Activated CD4-positive, alpha-beta T cell treated with anti-CD3 and anti-CD28 coated beads, Interleukin-2, amount 10 ng/mL, durations not matched to agents 7 days and 5 days (primary cell): ENCODE measurements around the gene TM9SF2. TPM values are rescaled to one million over a fixed set of nuclear protein-coding genes. Genes with fewer than 3 reads are reported as not detected.
"Not testable (repeated sequence)": the region's sequence is repeated elsewhere in the genome, so short reads cannot be mapped to it uniquely, and the experiment has no call there.

Experiments used
- CTCF ChIA-PET: fragments of 350-600 bp; sonication (Branson Sonifier 250); formaldehyde crosslinking; loops from one replicate; lab custom pipeline; 2021; ENCODE audit warnings: antibody characterized with exemption; lab: Charles Lee
- POLR2A ChIA-PET: fragments of 350-600 bp; sonication (Branson Sonifier 250); formaldehyde crosslinking; loops from one replicate; lab custom pipeline; 2021; ENCODE audit warnings: antibody characterized with exemption; lab: Charles Lee
- DNase-seq: peaks from one replicate; pipeline ENCODE4 v3.0.0-alpha.2; 2020
- H3K27ac Mint-ChIP-seq: one replicate; pipeline ENCODE4 v1.8.0; 2021; ENCODE audit warnings: mild to moderate bottlenecking, moderate library complexity, mixed read lengths
- H3K27me3 Mint-ChIP-seq: one replicate; pipeline ENCODE4 v1.8.0; 2021; ENCODE audit warnings: mixed read lengths
- H3K36me3 Mint-ChIP-seq: one replicate; pipeline ENCODE4 v1.8.0; 2021; ENCODE audit warnings: low read depth, mixed read lengths
- H3K4me1 Mint-ChIP-seq: one replicate; pipeline ENCODE4 v1.8.0; 2021; ENCODE audit warnings: mixed read lengths
- H3K4me3 Mint-ChIP-seq: one replicate; pipeline ENCODE4 v1.8.0; 2021; ENCODE audit warnings: mild to moderate bottlenecking, moderate library complexity, mixed read lengths
- H3K9me3 Mint-ChIP-seq: one replicate; pipeline ENCODE4 v1.8.0; 2021; ENCODE audit warnings: mixed read lengths
- total RNA-seq, 2 experiments: library from RNA; stranded (reverse); gene quantifications; one replicate each; pipeline ENCODE4 v1.2.3, GENCODE V29; 2021

Gene TM9SF2
- 10 to 100 TPM; 79.2 to 87.9 TPM for total RNA-seq

- peak within 1 kb of the TSS; percentile 95 for H3K27ac Mint-ChIP-seq
- H3K4me3 Mint-ChIP-seq = peak within 1 kb of the TSS; percentile 94
- ChIA-PET CTCF (interaction anchor here (0.9 to 3.9 kb wide), 6 partner anchors 11 to 226 kb away, joined by 3 to 20 read pairs (median 4); no protein-coding TSS in a partner anchor), POLR2A (interaction anchor here (1.1 kb wide), 1 partner anchor 15 kb away, joined by 3 read pairs; no protein-coding TSS in a partner anchor)
- peak; percentile 97 for DNase-seq
- H3K27me3 Mint-ChIP-seq = no peaks in the 10 kb centered on the region
- H3K4me1 Mint-ChIP-seq = peaks cover 80% of the 10 kb centered on the region
- H3K9me3 Mint-ChIP-seq = peaks cover 3% of the 10 kb centered on the region
- peaks cover 22% of the 10 kb centered on the region for H3K36me3 Mint-ChIP-seq
Observed at GRCh38 chr13:99501184-99501847, at the start of gene TM9SF2. Gene TM9SF2 (plus strand): TSS chr13:99501472. CDS start chr13:99501607, 135 bp downstream.

GRCh38 chr13:99454518-99455183 lies 46.6 kb upstream of the TM9SF2 start:
- peaks cover 15% of the 10 kb centered on the region for H3K36me3 Mint-ChIP-seq
- H3K9me3 Mint-ChIP-seq = peaks cover 20% of the 10 kb centered on the region
- POLR2A ChIA-PET = no interaction called here
- peaks cover 5% of the 10 kb centered on the region for H3K27me3 Mint-ChIP-seq
- no peak overlapping the region for H3K4me3 Mint-ChIP-seq
- H3K4me1 Mint-ChIP-seq = peaks cover 6% of the 10 kb centered on the region
- CTCF ChIA-PET = interaction anchor here (1.3 to 1.6 kb wide), 2 partner anchors 18 to 278 kb away, joined by 3 to 5 read pairs; no protein-coding TSS in a partner anchor
- DNase-seq = no peak
- H3K27ac Mint-ChIP-seq = no peak overlapping the region

- ChIA-PET POLR2A (interaction anchor here (0.9 kb wide), 1 partner anchor 43 kb away, joined by 3 read pairs; no protein-coding TSS in a partner anchor), CTCF (interaction anchor here (1.5 kb wide), 1 partner anchor 22 kb away, joined by 5 read pairs; no protein-coding TSS in a partner anchor)
- peaks cover 26% of the 10 kb centered on the region for H3K4me1 Mint-ChIP-seq
- H3K36me3 Mint-ChIP-seq = peaks cover 10% of the 10 kb centered on the region
- no peak overlapping the region for H3K27ac Mint-ChIP-seq
- H3K4me3 Mint-ChIP-seq = no peak overlapping the region
- no peaks in the 10 kb centered on the region for H3K27me3 Mint-ChIP-seq
- peaks cover 16% of the 10 kb centered on the region for H3K9me3 Mint-ChIP-seq
- DNase-seq = no peak
Observed at GRCh38 chr13:99459099-99459850, 42.0 kb upstream of the TM9SF2 start.

GRCh38 chr13:99460802-99461201 lies 40.5 kb upstream of the TM9SF2 start:
- H3K9me3 Mint-ChIP-seq, POLR2A ChIA-PET, DNase-seq, H3K4me3 Mint-ChIP-seq, H3K27me3 Mint-ChIP-seq, H3K27ac Mint-ChIP-seq, H3K36me3 Mint-ChIP-seq: not testable (repeated sequence)
- peaks cover 40% of the 10 kb centered on the region for H3K4me1 Mint-ChIP-seq
- CTCF ChIA-PET = interaction anchor here (0.8 to 1.2 kb wide), 2 partner anchors 9 to 24 kb away, joined by 3 read pairs; no protein-coding TSS in a partner anchor

- peak overlapping the region; percentile 94 for H3K27ac Mint-ChIP-seq
- peaks cover 3% of the 10 kb centered on the region for H3K9me3 Mint-ChIP-seq
- POLR2A ChIA-PET = no interaction called here
- peaks cover 43% of the 10 kb centered on the region for H3K4me1 Mint-ChIP-seq
- CTCF ChIA-PET = interaction anchor here (1.3 to 2.0 kb wide), 2 partner anchors 14 to 30 kb away, joined by 3 to 5 read pairs; no protein-coding TSS in a partner anchor
- no peak overlapping the region for H3K4me3 Mint-ChIP-seq
- H3K27me3 Mint-ChIP-seq = no peaks in the 10 kb centered on the region
- peaks cover 9% of the 10 kb centered on the region for H3K36me3 Mint-ChIP-seq
- no peak for DNase-seq
Observed at GRCh38 chr13:99463646-99464397, 37.5 kb upstream of the TM9SF2 start.

- H3K4me3 Mint-ChIP-seq = peak overlapping the region; percentile 28
- H3K4me1 Mint-ChIP-seq = peaks cover 43% of the 10 kb centered on the region
- CTCF ChIA-PET = interaction anchor here (0.5 to 2.4 kb wide), 4 partner anchors 11 to 195 kb away, joined by 3 to 9 read pairs (median 4); no protein-coding TSS in a partner anchor
- H3K27me3 Mint-ChIP-seq = no peaks in the 10 kb centered on the region
- peaks cover 3% of the 10 kb centered on the region for H3K9me3 Mint-ChIP-seq
- peaks cover 9% of the 10 kb centered on the region for H3K36me3 Mint-ChIP-seq
- POLR2A ChIA-PET = no interaction called here
- peak overlapping the region; percentile 94 for H3K27ac Mint-ChIP-seq
- DNase-seq = no peak
Observed at GRCh38 chr13:99464441-99464949, 36.8 kb upstream of the TM9SF2 start.

- H3K27ac Mint-ChIP-seq = peak overlapping the region; percentile 94
- H3K9me3 Mint-ChIP-seq = peaks cover 3% of the 10 kb centered on the region
- peaks cover 9% of the 10 kb centered on the region for H3K36me3 Mint-ChIP-seq
- peaks cover 43% of the 10 kb centered on the region for H3K4me1 Mint-ChIP-seq
- H3K27me3 Mint-ChIP-seq = no peaks in the 10 kb centered on the region
- ChIA-PET POLR2A (interaction anchor here (0.5 to 0.6 kb wide), 2 partner anchors 22 to 42 kb away, joined by 3 to 8 read pairs; no protein-coding TSS in a partner anchor), CTCF (interaction anchor here (0.5 to 2.4 kb wide), 5 partner anchors 10 to 244 kb away, joined by 3 to 9 read pairs (median 4); no protein-coding TSS in a partner anchor)
- no peak for DNase-seq
- no peak overlapping the region for H3K4me3 Mint-ChIP-seq
Observed at GRCh38 chr13:99465454-99465853, 35.8 kb upstream of the TM9SF2 start.

- Mint-ChIP-seq H3K27ac (no peak overlapping the region), H3K27me3 (peaks cover 3% of the 10 kb centered on the region), H3K4me1 (peaks cover 32% of the 10 kb centered on the region), H3K36me3 (peaks cover 7% of the 10 kb centered on the region), H3K9me3 (peaks cover under 1% of the 10 kb centered on the region), H3K4me3 (no peak overlapping the region)
- DNase-seq = no peak
- POLR2A ChIA-PET = interaction anchor here (1.0 kb wide), 1 partner anchor 16 kb away, joined by 3 read pairs; no protein-coding TSS in a partner anchor
- CTCF ChIA-PET = interaction anchor here (0.6 to 1.5 kb wide), 7 partner anchors 30 to 1111 kb away, joined by 3 to 5 read pairs (median 3); no protein-coding TSS in a partner anchor
Observed at GRCh38 chr13:99467764-99468163, 33.5 kb upstream of the TM9SF2 start.

- Mint-ChIP-seq H3K4me1 (peaks cover 21% of the 10 kb centered on the region), H3K27ac (no peak overlapping the region)
- CTCF ChIA-PET = interaction anchor here (0.8 kb wide), 1 partner anchor 33 kb away, joined by 3 read pairs; no protein-coding TSS in a partner anchor
Observed at GRCh38 chr13:99469041-99469440, 32.2 kb upstream of the TM9SF2 start.

GRCh38 chr13:99470027-99470426 lies 31.2 kb upstream of the TM9SF2 start:
- peaks cover 11% of the 10 kb centered on the region for H3K4me1 Mint-ChIP-seq
- POLR2A ChIA-PET = no interaction called here
- no peak overlapping the region for H3K4me3 Mint-ChIP-seq
- no peaks in the 10 kb centered on the region for H3K9me3 Mint-ChIP-seq
- peaks cover 5% of the 10 kb centered on the region for H3K36me3 Mint-ChIP-seq
- CTCF ChIA-PET = interaction anchor here (0.6 to 1.0 kb wide), 3 partner anchors 32 to 503 kb away, joined by 3 to 4 read pairs (median 4); no protein-coding TSS in a partner anchor
- DNase-seq = no peak
- no peak overlapping the region for H3K27ac Mint-ChIP-seq
- peaks cover 3% of the 10 kb centered on the region for H3K27me3 Mint-ChIP-seq

More at GRCh38 chr13:99469041-99469440, 32.2 kb upstream of the TM9SF2 start:
- peaks cover 3% of the 10 kb centered on the region for H3K27me3 Mint-ChIP-seq
- H3K4me3 Mint-ChIP-seq = no peak overlapping the region
- H3K9me3 Mint-ChIP-seq = no peaks in the 10 kb centered on the region
- POLR2A ChIA-PET = no interaction called here
- peaks cover 5% of the 10 kb centered on the region for H3K36me3 Mint-ChIP-seq
- no peak for DNase-seq
